Neural crest cell (in vitro differentiated cells): Measurements from ENCODE around the gene FADS2. TPM values are rescaled to one million over a fixed set of nuclear protein-coding genes. Genes with fewer than 3 reads are reported as not detected.
A peak's percentile ranks its signal among the peaks of the same experiment; 100 is the strongest.

Experiments
- DNase-seq: peaks from one replicate; pipeline ENCODE4 v3.0.0; 2021; ENCODE audit warnings: low read depth, mixed read lengths, low spot score
- H3K27ac Mint-ChIP-seq: one replicate; pipeline ENCODE4 v1.8.0; 2021; ENCODE audit warnings: mild to moderate bottlenecking, mixed read lengths; ENCODE audit not compliant: unreplicated experiment
- H3K27me3 Mint-ChIP-seq: 2 replicates; pipeline ENCODE4 v1.8.0; 2021; ENCODE audit warnings: low read depth, mild to moderate bottlenecking, mixed read lengths
- H3K36me3 Mint-ChIP-seq: 2 replicates; pipeline ENCODE4 v1.8.0; 2021; ENCODE audit warnings: low read depth, mild to moderate bottlenecking, mixed read lengths
- H3K4me1 Mint-ChIP-seq: 2 replicates; pipeline ENCODE4 v1.8.0; 2021; ENCODE audit warnings: mixed read lengths
- H3K4me3 Mint-ChIP-seq: one replicate; pipeline ENCODE4 v1.8.0; 2021; ENCODE audit warnings: mild to moderate bottlenecking, mixed read lengths
- H3K9me3 Mint-ChIP-seq: 2 replicates; pipeline ENCODE4 v1.8.0; 2021; ENCODE audit warnings: mixed read lengths
- total RNA-seq: library from RNA; stranded (reverse); gene quantifications from 2 replicates; pipeline ENCODE4 v1.2.1, GENCODE V29; 2021
- TF ChIP-seq, protein P1 (sequence below): fragments of 200-600 bp; sonication (generic); conservative IDR thresholded peaks from 2 replicates; pipeline ENCODE4 v1.5.0; 2021; ENCODE audit warnings: antibody characterized with exemption, mild to moderate bottlenecking

FADS2 gene
- total RNA-seq, 1 donor from 2014 or later: 976 TPM

DNA sequence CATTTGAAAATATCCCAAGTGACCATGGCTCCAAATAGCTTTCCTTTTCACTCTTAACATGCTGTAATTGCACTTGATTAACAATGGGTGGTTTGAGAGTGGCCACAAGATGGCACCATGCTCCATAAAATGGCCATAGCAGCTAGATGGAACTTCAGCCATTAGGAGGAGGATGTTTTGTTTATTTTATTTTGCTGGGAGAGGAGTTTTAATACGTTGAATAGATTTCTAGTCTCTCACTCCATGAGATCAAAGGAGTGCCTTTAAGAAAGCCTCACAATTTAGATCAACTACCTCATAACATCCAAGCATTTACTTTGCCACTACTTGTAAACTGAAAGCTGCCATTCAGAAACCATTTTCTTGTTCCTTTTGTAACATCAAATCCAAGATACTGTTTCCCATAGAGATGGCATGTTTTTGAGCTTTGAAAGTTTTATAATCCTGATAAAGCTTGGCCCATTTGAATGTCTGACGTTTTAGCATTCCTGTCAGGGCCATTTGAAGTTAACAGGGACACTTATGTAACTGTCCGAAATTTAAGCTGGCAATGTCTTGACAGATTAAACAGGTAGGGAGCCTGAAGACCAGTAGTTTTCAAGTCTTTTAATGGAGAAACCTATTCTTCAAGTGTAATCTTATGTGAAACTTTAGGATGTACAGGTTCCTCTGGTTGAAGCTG, 30.7 kb upstream of the FADS2 start:
- peak; percentile 67 for DNase-seq
- Mint-ChIP-seq H3K4me3 (peak overlapping the region; percentile 86), H3K9me3 (no peaks in the 10 kb centered on the region), H3K27me3 (peaks cover 2% of the 10 kb centered on the region), H3K36me3 (peaks cover 11% of the 10 kb centered on the region), H3K4me1 (peaks cover 38% of the 10 kb centered on the region), H3K27ac (no peak overlapping the region)
- TF ChIP-seq, protein P1, sequence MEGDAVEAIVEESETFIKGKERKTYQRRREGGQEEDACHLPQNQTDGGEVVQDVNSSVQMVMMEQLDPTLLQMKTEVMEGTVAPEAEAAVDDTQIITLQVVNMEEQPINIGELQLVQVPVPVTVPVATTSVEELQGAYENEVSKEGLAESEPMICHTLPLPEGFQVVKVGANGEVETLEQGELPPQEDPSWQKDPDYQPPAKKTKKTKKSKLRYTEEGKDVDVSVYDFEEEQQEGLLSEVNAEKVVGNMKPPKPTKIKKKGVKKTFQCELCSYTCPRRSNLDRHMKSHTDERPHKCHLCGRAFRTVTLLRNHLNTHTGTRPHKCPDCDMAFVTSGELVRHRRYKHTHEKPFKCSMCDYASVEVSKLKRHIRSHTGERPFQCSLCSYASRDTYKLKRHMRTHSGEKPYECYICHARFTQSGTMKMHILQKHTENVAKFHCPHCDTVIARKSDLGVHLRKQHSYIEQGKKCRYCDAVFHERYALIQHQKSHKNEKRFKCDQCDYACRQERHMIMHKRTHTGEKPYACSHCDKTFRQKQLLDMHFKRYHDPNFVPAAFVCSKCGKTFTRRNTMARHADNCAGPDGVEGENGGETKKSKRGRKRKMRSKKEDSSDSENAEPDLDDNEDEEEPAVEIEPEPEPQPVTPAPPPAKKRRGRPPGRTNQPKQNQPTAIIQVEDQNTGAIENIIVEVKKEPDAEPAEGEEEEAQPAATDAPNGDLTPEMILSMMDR: peak; percentile 92

DNA sequence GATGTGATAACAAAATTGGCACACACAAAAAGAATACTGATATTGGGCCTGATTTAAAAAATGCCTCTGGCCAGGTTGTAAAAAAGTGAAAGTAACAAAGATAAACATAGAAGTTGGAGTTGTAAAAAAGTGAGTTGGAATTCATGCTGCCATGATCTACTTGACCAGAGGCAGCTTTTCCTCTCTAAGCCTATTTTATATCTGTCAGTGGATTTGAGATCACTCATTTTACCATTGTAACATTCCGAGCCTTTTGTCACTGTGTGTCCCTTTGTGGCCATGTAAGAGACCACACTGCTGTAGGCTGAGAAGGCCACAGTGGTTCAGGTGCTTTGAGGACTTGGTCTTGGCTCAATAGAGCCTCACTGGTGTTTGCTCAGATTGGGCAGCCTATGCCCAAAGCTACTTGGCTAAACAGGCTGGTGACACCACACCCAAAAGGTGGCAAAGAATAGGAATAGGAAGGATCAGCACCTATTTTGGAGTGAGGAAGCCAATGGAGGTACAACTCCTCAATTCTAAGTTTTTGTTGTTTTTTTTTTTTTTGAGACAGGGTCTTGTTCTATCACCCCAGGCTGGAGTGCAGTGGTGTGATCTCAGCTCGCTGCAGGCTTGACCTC, 28.3 kb upstream of the FADS2 start:
- Mint-ChIP-seq H3K4me3 (no peak overlapping the region), H3K36me3 (peaks cover 24% of the 10 kb centered on the region), H3K9me3 (no peaks in the 10 kb centered on the region), H3K27ac (no peak overlapping the region), H3K4me1 (peaks cover 22% of the 10 kb centered on the region), H3K27me3 (no peaks in the 10 kb centered on the region)
- TF ChIP-seq, protein P1: no peak
- no peak for DNase-seq

DNA sequence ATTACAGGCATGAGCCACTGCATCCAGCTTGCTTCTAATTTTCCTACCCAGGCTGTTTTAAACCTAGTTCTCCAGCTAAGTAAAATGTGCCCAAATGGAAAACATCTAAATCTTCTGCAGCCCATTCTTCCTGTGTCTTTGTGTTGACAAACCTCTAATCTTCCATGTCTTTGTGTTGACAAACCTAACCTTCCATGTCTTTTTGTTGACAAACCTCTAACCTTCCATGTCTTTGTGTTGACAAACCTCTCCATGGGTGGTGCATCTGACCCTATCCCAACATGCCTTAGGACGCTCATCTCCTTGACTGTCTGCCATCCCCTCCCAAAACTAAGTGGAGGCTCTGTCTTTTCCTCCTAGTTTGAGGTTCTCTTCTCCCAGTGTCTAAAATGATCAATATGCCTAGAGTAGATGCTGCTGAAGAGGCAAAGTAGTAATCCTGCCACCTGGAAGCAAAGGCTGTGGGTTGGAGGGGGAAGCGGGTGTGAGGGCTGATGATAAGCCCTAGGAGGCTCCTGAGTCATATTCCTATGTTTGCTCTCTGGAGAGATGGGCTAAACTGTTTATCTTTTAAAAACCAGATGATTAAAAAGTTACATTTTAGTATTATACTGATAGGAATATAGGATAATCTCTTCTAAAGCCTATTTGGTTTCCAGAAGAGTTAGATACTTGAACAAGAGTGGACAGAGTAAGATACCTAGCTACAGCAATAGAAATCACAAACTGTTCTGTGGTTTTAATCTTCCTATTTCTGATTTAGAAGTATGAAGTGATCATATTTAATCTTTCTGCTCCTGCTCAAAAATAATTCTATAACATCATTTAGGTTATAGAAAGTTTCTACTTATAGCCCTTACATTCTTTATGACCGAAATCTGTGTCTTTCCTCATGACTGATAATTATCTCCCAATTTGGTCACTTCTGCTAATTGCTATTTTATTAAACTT, 27.5 kb upstream of the FADS2 start:
- no peaks in the 10 kb centered on the region for H3K9me3 Mint-ChIP-seq
- peaks cover 23% of the 10 kb centered on the region for H3K36me3 Mint-ChIP-seq
- peaks cover 16% of the 10 kb centered on the region for H3K4me1 Mint-ChIP-seq
- TF ChIP-seq, protein P1: no peak
- no peaks in the 10 kb centered on the region for H3K27me3 Mint-ChIP-seq
- H3K4me3 Mint-ChIP-seq: peak overlapping the region; percentile 16
- no peak overlapping the region for H3K27ac Mint-ChIP-seq
- no peak for DNase-seq

DNA sequence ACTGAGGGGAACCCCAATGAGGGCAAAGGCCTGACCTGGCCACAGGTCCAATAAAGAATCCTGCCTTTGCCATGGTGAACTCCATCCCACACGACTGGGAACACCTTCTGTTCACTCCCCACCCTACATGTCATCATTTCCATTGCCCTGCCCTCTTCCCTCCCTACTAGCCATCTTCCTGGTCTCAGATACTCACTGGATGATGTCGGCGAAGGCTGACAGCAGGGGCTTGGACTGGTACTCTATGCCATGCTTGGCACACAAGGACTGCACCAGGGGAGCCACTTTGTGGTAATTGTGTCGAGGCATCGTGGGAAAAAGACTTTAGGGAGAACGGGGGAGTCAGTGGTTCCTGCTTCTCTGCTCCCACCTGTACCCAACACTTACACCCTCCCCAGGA, 25.5 kb upstream of the FADS2 start:
- peaks cover 28% of the 10 kb centered on the region for H3K36me3 Mint-ChIP-seq
- TF ChIP-seq, protein P1: no peak
- H3K4me1 Mint-ChIP-seq: peaks cover 10% of the 10 kb centered on the region
- no peak for DNase-seq
- no peak overlapping the region for H3K4me3 Mint-ChIP-seq
- no peaks in the 10 kb centered on the region for H3K9me3 Mint-ChIP-seq
- H3K27me3 Mint-ChIP-seq: no peaks in the 10 kb centered on the region
- H3K27ac Mint-ChIP-seq: no peak overlapping the region

DNA sequence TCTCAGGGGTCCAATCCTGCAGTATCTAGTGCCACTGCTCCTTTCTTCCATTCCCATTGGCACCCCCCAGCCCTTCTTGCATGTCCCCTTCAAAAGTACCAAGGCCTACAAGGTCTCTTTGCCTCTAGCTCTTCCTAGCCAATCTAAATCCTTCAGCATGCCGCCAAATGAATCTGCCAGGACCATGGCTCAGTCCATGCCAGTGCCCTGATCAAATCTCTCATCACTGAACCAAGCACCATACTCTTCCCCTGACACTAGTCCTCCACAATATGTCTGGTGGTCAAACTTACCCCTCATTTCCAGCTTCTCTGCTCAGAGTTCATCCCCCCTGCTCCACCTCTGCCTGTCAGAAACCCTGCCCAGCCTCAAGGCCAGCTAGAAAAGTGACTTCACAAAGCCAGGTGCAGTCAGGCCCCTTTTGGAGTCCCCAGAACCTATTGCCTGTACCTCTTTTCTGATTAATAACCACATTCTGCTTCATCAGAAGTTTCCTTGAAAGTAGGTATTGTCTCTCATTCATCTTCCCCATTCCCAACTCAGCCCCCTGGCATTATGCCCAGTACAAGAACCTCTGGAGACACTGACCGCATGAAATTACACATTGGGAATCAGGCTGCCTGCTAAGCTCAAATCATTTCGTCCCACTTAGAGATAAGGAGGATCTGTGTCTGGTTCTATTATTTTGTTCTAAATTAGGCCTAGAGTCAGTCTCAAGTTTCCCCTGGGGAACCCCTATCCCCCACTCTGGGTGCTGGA, 24.0 kb upstream of the FADS2 start:
- TF ChIP-seq, protein P1: no peak
- no peak overlapping the region for H3K27ac Mint-ChIP-seq
- H3K36me3 Mint-ChIP-seq: peaks cover 36% of the 10 kb centered on the region

More for the DNA sequence above, 24.0 kb upstream of the FADS2 start:
- H3K4me1 Mint-ChIP-seq: peaks cover 3% of the 10 kb centered on the region
- no peaks in the 10 kb centered on the region for H3K9me3 Mint-ChIP-seq
- no peaks in the 10 kb centered on the region for H3K27me3 Mint-ChIP-seq
- no peak for DNase-seq
- peak overlapping the region; percentile 14 for H3K4me3 Mint-ChIP-seq
